ENCODE measurements around the gene SLAMF7.

GRCh38 chr1:160734301-160734700 lies 4.7 kb upstream of the SLAMF7 start:
- TF ChIP-seq POLR2AphosphoS5 (IDR thresholded peaks at IDR 0.05; ENCODE audit: low read depth, low read length) (no peak), TAF1 (IDR thresholded peaks at IDR 0.05; ENCODE audit: low read depth, low read length) (no peak), EGR1 (IDR thresholded peaks at IDR 0.05; ENCODE audit: borderline replicate concordance, low read depth, low read length) (no peak), POLR2A (IDR thresholded peaks at IDR 0.05; ENCODE audit: control extremely low read depth in 1 of 2, low read depth in 2 of 2, low read length in 2 of 2) (no peak), TCF12 (IDR thresholded peaks at IDR 0.05; ENCODE audit: low read depth, low read length) (no peak), ZNF274 (IDR thresholded peaks at IDR 0.05; ENCODE audit: borderline replicate concordance, extremely low read depth, low read length) (no peak), CTCF (IDR thresholded peaks at IDR 0.05; ENCODE audit: control extremely low read depth in 1 of 3, insufficient read depth in 1 of 3, low read depth in 1 of 3, low read length in 3 of 3) (no peak), HDAC2 (IDR thresholded peaks at IDR 0.05; ENCODE audit: borderline replicate concordance in 1 of 2, low read depth in 2 of 2, low read length in 2 of 2) (no peak)
- TF ChIP-seq, protein P1, sequence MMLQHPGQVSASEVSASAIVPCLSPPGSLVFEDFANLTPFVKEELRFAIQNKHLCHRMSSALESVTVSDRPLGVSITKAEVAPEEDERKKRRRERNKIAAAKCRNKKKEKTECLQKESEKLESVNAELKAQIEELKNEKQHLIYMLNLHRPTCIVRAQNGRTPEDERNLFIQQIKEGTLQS (IDR thresholded peaks at IDR 0.05; ENCODE audit: insufficient read depth, low read depth, low read length) = no peak

Measured in H1 (cell line).